ENCODE measurements around the gene RIMS4.

The RIMS4 gene

GRCh38 chr20:44838521-44838920 lies 28.2 kb upstream of the RIMS4 start:
- DNase-seq (ENCODE audit: low read depth in 1 of 2, low spot score in 1 of 2): no peak
- Histone ChIP-seq H3K4me3 (replicated peaks; ENCODE audit: insufficient read depth, low read length) (no peak overlapping the region), H3K27ac (replicated peaks) (no peak overlapping the region), H3K27me3 (ENCODE audit: insufficient read depth, poor library complexity, severe bottlenecking) (peaks cover 3% of the 10 kb centered on the region)
- TF ChIP-seq GABPA (IDR thresholded peaks at IDR 0.05; ENCODE audit: low read depth) (no peak), POLR2AphosphoS5 (IDR thresholded peaks at IDR 0.05; ENCODE audit: low read depth) (no peak), REST (IDR thresholded peaks at IDR 0.05; ENCODE audit: insufficient replicate concordance, low read depth) (no peak), SPI1 (IDR thresholded peaks at IDR 0.05; ENCODE audit: borderline replicate concordance, low read depth) (no peak), CTCF (IDR thresholded peaks at IDR 0.05; ENCODE audit: insufficient read depth, low read length) (no peak)

GRCh38 chr20:44837946-44838345 lies 27.6 kb upstream of the RIMS4 start:
- DNase-seq (ENCODE audit: low read depth in 1 of 2, low spot score in 1 of 2): no peak
- TF ChIP-seq POLR2AphosphoS5 (IDR thresholded peaks at IDR 0.05; ENCODE audit: low read depth): no peak
- TF ChIP-seq REST (IDR thresholded peaks at IDR 0.05; ENCODE audit: insufficient replicate concordance, low read depth): no peak
- TF ChIP-seq CTCF (IDR thresholded peaks at IDR 0.05; ENCODE audit: insufficient read depth, low read length): no peak
- no peak for TF ChIP-seq GABPA (IDR thresholded peaks at IDR 0.05; ENCODE audit: low read depth)
- no peak for TF ChIP-seq SPI1 (IDR thresholded peaks at IDR 0.05; ENCODE audit: borderline replicate concordance, low read depth)
- Histone ChIP-seq H3K27ac (replicated peaks) (no peak overlapping the region), H3K4me3 (replicated peaks; ENCODE audit: insufficient read depth, low read length) (no peak overlapping the region), H3K27me3 (ENCODE audit: insufficient read depth, poor library complexity, severe bottlenecking) (peaks cover 3% of the 10 kb centered on the region)

GRCh38 chr20:44836601-44837120 lies 26.3 kb upstream of the RIMS4 start:
- H3K27me3 ChIP-seq (ENCODE audit: insufficient read depth, poor library complexity, severe bottlenecking): peaks cover 3% of the 10 kb centered on the region
- H3K4me3 ChIP-seq (replicated peaks; ENCODE audit: insufficient read depth, low read length): no peak overlapping the region
- no peak for DNase-seq (ENCODE audit: low read depth in 1 of 2, low spot score in 1 of 2)
- H3K27ac ChIP-seq (replicated peaks): no peak overlapping the region
- TF ChIP-seq GABPA (IDR thresholded peaks at IDR 0.05; ENCODE audit: low read depth): no peak
- no peak for TF ChIP-seq CTCF (IDR thresholded peaks at IDR 0.05; ENCODE audit: insufficient read depth, low read length)
- TF ChIP-seq REST (IDR thresholded peaks at IDR 0.05; ENCODE audit: insufficient replicate concordance, low read depth): no peak
- no peak for TF ChIP-seq POLR2AphosphoS5 (IDR thresholded peaks at IDR 0.05; ENCODE audit: low read depth)

Data from HL-60 (cell line).